Pancreas (tissue), 10 donors: ENCODE measurements around the gene OR13F1. TPM values are rescaled to one million over a fixed set of nuclear protein-coding genes. Genes with fewer than 3 reads are reported as not detected.

ENCODE experiments used
- ATAC-seq, 4 donors: fragments of 200-7000 bp; cut with Tn5 transposase; one replicate each; pipeline versions ENCODE4 v1.8.0 to v1.9.1; 2020; ENCODE audit warnings: mild to moderate bottlenecking in 4 of 4, moderate library complexity in 4 of 4
- DNase-seq, 6 donors: peaks; one replicate each; pipeline ENCODE4 v3.0.0-alpha.2; 2020
- FAIRE-seq: peaks from 2 replicates; lab custom pipeline; 2012; peaks lifted over from hg19 to GRCh38; lab: Jason Lieb, UNC
- H3K27ac ChIP-seq, 4 donors: fragments of 200-600 bp; sonication (generic); 1 replicate in 3 of 4; 2 replicates in 1 of 4; pipeline versions ENCODE4 v1.5.0 to v1.8.0; 2020
- H3K27me3 ChIP-seq, 4 donors: fragments of 200-600 bp; one replicate each; pipeline ENCODE4 v1.8.0; 2021
- H3K36me3 ChIP-seq, 3 donors: fragments of 200-600 bp; sonication (generic) in 1 of 3; one replicate each; pipeline versions ENCODE4 v1.5.0 to v1.8.0; 2020 to 2021
- H3K4me1 ChIP-seq, 3 donors: fragments of 200-600 bp; one replicate each; pipeline ENCODE4 v1.8.0; 2021
- H3K4me3 ChIP-seq, 4 donors: fragments of 200-600 bp; sonication (generic) in 2 of 4; one replicate each; pipeline versions ENCODE4 v1.5.0 to v1.8.0; 2020 to 2021
- H3K9me3 ChIP-seq, 4 donors: fragments of 200-600 bp; one replicate each; pipeline ENCODE4 v1.8.0; 2021
- CTCF ChIP-seq, 4 donors: fragments of 200-600 bp; sonication (generic) in 3 of 4; IDR thresholded peaks; one replicate each; pipeline versions ENCODE4 v1.5.0 to v1.8.0; 2021; ENCODE audit warnings: antibody characterized with exemption in 4 of 4
- WGBS, 2 donors: extraction: QIAGEN DNeasy Blood & Tissue Kit; methylation state at CpG; one replicate each; pipeline ENCODE4 v1.1.7; 2013; 5-methylcytosine and 5-hydroxymethylcytosine counted together
- intact Hi-C, 3 donors: fragments of 100-400 bp; cut with DNase I; formaldehyde crosslinking; loops; one replicate each; pipeline versions ENCODE4 v1.11.1 to v1.14.2; 2022
- polyA plus RNA-seq, 2 donors: library from polyadenylated mRNA; stranded (reverse); fragments of 200-250 nt; gene quantifications; one replicate each; pipeline ENCODE4 v1.2.3, GENCODE V29; 2013
- total RNA-seq, 6 donors: library from RNA; stranded (reverse); fragmentation: NEBNext Ultra II Directional in 4 of 6; extraction: Animal tissue kit (Norgen Biotek cat#: 25700) in 4 of 6; gene quantifications; one replicate each; pipeline versions ENCODE4 v1.2.1 to v1.2.4, GENCODE V29; 2021 to 2023
- donor health status: healthy with polysubstance abuse.
- donor health status: DM: no; HTN: no; CAD: no; lungs with moderate emphysema.
- donor health status: DM: no; HTN: no; CAD: no.
- donor health status: control.
- donor health status: control.
- donor health status: Bipolar disorder and iron deficiency.
- donor health status: DM: yes; HTN: yes; CAD: no.
- donor health status: DM: no; HTN: no; CAD: no.
- donor health status: DM: no; HTN: no; CAD: no.
- donor health status: DM: yes; HTN: yes; CAD: no.

The OR13F1 gene
- total RNA-seq, result not detected
- polyA plus RNA-seq, result not detected

- TF ChIP-seq CTCF (IDR thresholded peaks at IDR 0.05), result no peak
- intact Hi-C loops, result no loop called here
- FAIRE-seq, result no peak
These were observed at the start of gene OR13F1 for GRCh38 chr9:104503963-104504362. Gene OR13F1 (plus strand): TSS chr9:104504263. CDS start chr9:104504263, 0 bp downstream.

GRCh38 chr9:104456831-104457230 lies 47.2 kb upstream of the OR13F1 start:
- WGBS, 2 donors, result 53 to 76% methylated on average over 1 of the region's 1 CpG
- DNase-seq (no peak), ATAC-seq (no peak), FAIRE-seq (no peak)
- no peak overlapping the region for H3K4me3 ChIP-seq
- no peaks in the 10 kb centered on the region for H3K36me3 ChIP-seq
- no peaks in the 10 kb centered on the region for H3K9me3 ChIP-seq
- H3K27ac ChIP-seq, result no peak overlapping the region
- peaks cover 0 to 4% (median 0%) of the 10 kb centered on the region in 3 donors for H3K4me1 ChIP-seq
- intact Hi-C loops, result no loop called here
- no peak for TF ChIP-seq CTCF (IDR thresholded peaks at IDR 0.05)
- H3K27me3 ChIP-seq, result no peaks in the 10 kb centered on the region

More at GRCh38 chr9:104503963-104504362, at the start of gene OR13F1:
- no peaks in the 10 kb centered on the region for H3K4me1 ChIP-seq
- 84 to 86% methylated on average over 5 of the region's 5 CpGs for WGBS, 2 donors
- no peaks in the 10 kb centered on the region for H3K36me3 ChIP-seq
- H3K4me3 ChIP-seq, result no peak within 1 kb of the TSS
- ATAC-seq (no peak), DNase-seq (no peak)
- no peaks in the 10 kb centered on the region for H3K27me3 ChIP-seq
- H3K27ac ChIP-seq, result no peak within 1 kb of the TSS
- H3K9me3 ChIP-seq, result no peaks in the 10 kb centered on the region

GRCh38 chr9:104463864-104464263 lies 40.2 kb upstream of the OR13F1 start:
- Histone ChIP-seq H3K4me1 (no peaks in the 10 kb centered on the region), H3K36me3 (no peaks in the 10 kb centered on the region), H3K9me3 (no peaks in the 10 kb centered on the region), H3K27me3 (no peaks in the 10 kb centered on the region), H3K4me3 (no peak overlapping the region), H3K27ac (no peak overlapping the region)
- no peak for ATAC-seq
- no peak for TF ChIP-seq CTCF (IDR thresholded peaks at IDR 0.05)
- no peak for DNase-seq
- intact Hi-C loops, result no loop called here
- no peak for FAIRE-seq

- ATAC-seq (no peak), FAIRE-seq (no peak), DNase-seq (no peak)
- Histone ChIP-seq H3K27me3 (no peaks in the 10 kb centered on the region), H3K4me3 (no peak overlapping the region), H3K9me3 (no peaks in the 10 kb centered on the region), H3K27ac (no peak overlapping the region), H3K4me1 (no peaks in the 10 kb centered on the region), H3K36me3 (no peaks in the 10 kb centered on the region)
- intact Hi-C loops, result no loop called here
- TF ChIP-seq CTCF (IDR thresholded peaks at IDR 0.05), result no peak
These were observed 35.8 kb upstream of the OR13F1 start for GRCh38 chr9:104468261-104468660.

- WGBS, 2 donors, result 67 to 73% methylated on average over 5 of the region's 5 CpGs
- no peak overlapping the region for H3K27ac ChIP-seq
- intact Hi-C loops, result no loop called here
- DNase-seq, result no peak
- no peak for FAIRE-seq
- no peaks in the 10 kb centered on the region for H3K27me3 ChIP-seq
- H3K4me1 ChIP-seq, result no peaks in the 10 kb centered on the region
- no peak for TF ChIP-seq CTCF (IDR thresholded peaks at IDR 0.05)
- no peak overlapping the region for H3K4me3 ChIP-seq
- ATAC-seq, result no peak
- no peaks in the 10 kb centered on the region for H3K36me3 ChIP-seq
- no peaks in the 10 kb centered on the region for H3K9me3 ChIP-seq
These were observed 21.0 kb upstream of the OR13F1 start for GRCh38 chr9:104482921-104483570.
